H1 (cell line): ENCODE measurements around the gene ARID1B. TPM values are rescaled to one million over a fixed set of nuclear protein-coding genes. Genes with fewer than 3 reads are reported as not detected.

Source experiments
- CTCF ChIA-PET: fragments of 300-600 bp; sonication (Branson Sonifier 250); formaldehyde crosslinking; loops from one replicate; lab custom pipeline; 2021; ENCODE audit not compliant: partially characterized antibody; lab: Charles Lee
- POLR2A ChIA-PET: fragments of 300-600 bp; sonication (Branson Sonifier 250); formaldehyde crosslinking; loops from one replicate; lab custom pipeline; 2021; ENCODE audit warnings: inconsistent platforms; ENCODE audit not compliant: partially characterized antibody; lab: Charles Lee
- DNase-seq, 2 experiments: peaks; one replicate each; pipeline versions ENCODE4 v3.0.0 to v3.0.0-alpha.2; 2010 to 2022; ENCODE audit warnings: low spot score in 2 of 2, low read depth in 1 of 2, mixed read lengths in 1 of 2
- FAIRE-seq: peaks from 2 replicates; lab custom pipeline; 2011; peaks lifted over from hg19 to GRCh38; lab: Jason Lieb, UNC
- H2AFZ ChIP-seq: 2 replicates; pipeline ENCODE4 v1.8.1; 2012; ENCODE audit warnings: low read length, inconsistent platforms
- H2AK5ac ChIP-seq: 2 replicates; pipeline ENCODE4 v1.6.1; 2013; ENCODE audit warnings: low read depth, low read length
- H2BK120ac ChIP-seq: replicated peaks from 2 replicates; pipeline ENCODE3; 2013; ENCODE audit warnings: low read depth, low read length, inconsistent platforms
- H2BK12ac ChIP-seq: 2 replicates; pipeline ENCODE4 v1.6.1; 2013; ENCODE audit warnings: low read depth, low read length
- H2BK15ac ChIP-seq: 2 replicates; pipeline ENCODE4 v1.6.1; 2013; ENCODE audit warnings: low read length
- H2BK20ac ChIP-seq: 2 replicates; pipeline ENCODE4 v1.6.1; 2013; ENCODE audit warnings: low read length
- H2BK5ac ChIP-seq: 2 replicates; pipeline ENCODE4 v1.6.1; 2013; ENCODE audit warnings: low read depth, low read length
- H3K14ac ChIP-seq: 2 replicates; pipeline ENCODE4 v1.6.1; 2013; ENCODE audit warnings: inconsistent platforms; ENCODE audit not compliant: insufficient read length
- H3K18ac ChIP-seq: 2 replicates; pipeline ENCODE4 v1.6.1; 2013; ENCODE audit warnings: low read length; ENCODE audit errors: extremely low read depth
- H3K23ac ChIP-seq: 2 replicates; pipeline ENCODE4 v1.6.1; 2013; ENCODE audit warnings: inconsistent platforms; ENCODE audit not compliant: insufficient read length
- H3K23me2 ChIP-seq: 2 replicates; pipeline ENCODE4 v1.6.1; 2013; ENCODE audit warnings: low read depth, low read length
- H3K27ac ChIP-seq: 2 replicates; pipeline ENCODE4 v1.6.1; 2011; ENCODE audit warnings: low read depth, low read length, inconsistent platforms
- H3K27me3 ChIP-seq, 4 experiments: replicated peaks in 1 of 4; 1 replicate in 1 of 4; 2 replicates in 3 of 4; pipeline versions ENCODE4 v1.6.1 to v1.8.1; 2011 to 2013; ENCODE audit warnings: low read length in 3 of 4, mild to moderate bottlenecking in 3 of 4, inconsistent platforms in 2 of 4, mixed read lengths in 2 of 4, moderate library complexity in 1 of 4; ENCODE audit not compliant: control insufficient read depth in 3 of 4, insufficient read depth in 3 of 4; ENCODE audit errors: extremely low read depth in 1 of 4
- H3K36me3 ChIP-seq, 4 experiments: 2 replicates each; pipeline versions ENCODE4 v1.6.1 to v1.8.1; 2011 to 2013; ENCODE audit warnings: mild to moderate bottlenecking in 4 of 4, low read length in 3 of 4, moderate library complexity in 2 of 4, control low read depth in 1 of 4, inconsistent platforms in 1 of 4; ENCODE audit not compliant: insufficient read depth in 4 of 4, control insufficient read depth in 2 of 4
- H3K4ac ChIP-seq: replicated peaks from 2 replicates; pipeline ENCODE3; 2013; ENCODE audit warnings: low read length, low read depth, mixed read lengths, inconsistent platforms; ENCODE audit not compliant: insufficient read length
- H3K4me1 ChIP-seq, 4 experiments: replicated peaks in 1 of 4; 1 replicate in 1 of 4; 2 replicates in 3 of 4; pipeline versions ENCODE4 v1.6.1 to v1.8.1; 2011 to 2013; ENCODE audit warnings: low read length in 3 of 4, inconsistent platforms in 2 of 4, mixed read lengths in 1 of 4; ENCODE audit not compliant: insufficient read depth in 4 of 4, control insufficient read depth in 3 of 4
- H3K4me2 ChIP-seq, 2 experiments: 2 replicates each; pipeline versions ENCODE4 v1.6.1 to v1.8.1; 2011 to 2013; ENCODE audit warnings: low read depth in 2 of 2, low read length in 2 of 2, control low read depth in 1 of 2, inconsistent platforms in 1 of 2, mild to moderate bottlenecking in 1 of 2; ENCODE audit not compliant: insufficient read depth in 1 of 2
- H3K4me3 ChIP-seq, 4 experiments: fragments of 200-600, 300-600 bp in 1 of 4; sonication (generic), shearing (Covaris generic), sonication (Bioruptor Twin) in 1 of 4; 2 replicates each; pipeline versions ENCODE4 v1.5.1 to v1.8.1; 2011 to 2016; ENCODE audit warnings: low read length in 4 of 4, low read depth in 3 of 4, control low read depth in 2 of 4, inconsistent platforms in 2 of 4, mild to moderate bottlenecking in 2 of 4, mixed read lengths in 1 of 4, moderate library complexity in 1 of 4; ENCODE audit not compliant: insufficient read depth in 2 of 4; ENCODE audit errors: extremely low read depth in 1 of 4
- H3K56ac ChIP-seq: replicated peaks from 2 replicates; pipeline ENCODE3; 2013; ENCODE audit warnings: low read depth, mild to moderate bottlenecking, mixed read lengths, low read length, inconsistent platforms; ENCODE audit not compliant: insufficient read length
- H3K79me1 ChIP-seq: 2 replicates; pipeline ENCODE4 v1.6.1; 2013; ENCODE audit warnings: low read depth, low read length, control low read depth
- H3K79me2 ChIP-seq, 2 experiments: 2 replicates each; pipeline versions ENCODE4 v1.6.1 to v1.8.1; 2012 to 2013; ENCODE audit warnings: low read length in 2 of 2, mild to moderate bottlenecking in 2 of 2, inconsistent platforms in 1 of 2; ENCODE audit not compliant: insufficient read depth in 2 of 2, control insufficient read depth in 1 of 2
- H3K9ac ChIP-seq, 4 experiments: replicated peaks in 1 of 4; 1 replicate in 1 of 4; 2 replicates in 3 of 4; pipeline versions ENCODE4 v1.6.1 to v1.8.1; 2011 to 2013; ENCODE audit warnings: low read depth in 3 of 4, low read length in 3 of 4, control low read depth in 2 of 4, mild to moderate bottlenecking in 2 of 4, moderate library complexity in 2 of 4, inconsistent platforms in 1 of 4; ENCODE audit errors: extremely low read depth in 1 of 4
- H3K9me3 ChIP-seq, 2 experiments: 2 replicates each; pipeline versions ENCODE4 v1.6.1 to v1.8.1; 2012 to 2013; ENCODE audit warnings: mild to moderate bottlenecking in 2 of 2, moderate library complexity in 2 of 2, control low read depth in 1 of 2, inconsistent platforms in 1 of 2, low read depth in 1 of 2, low read length in 1 of 2, mixed read lengths in 1 of 2; ENCODE audit not compliant: insufficient read depth in 2 of 2
- H4K20me1 ChIP-seq, 2 experiments: replicated peaks in 1 of 2; 2 replicates each; pipeline versions ENCODE3 to v1.8.1; 2011 to 2013; ENCODE audit warnings: inconsistent platforms in 2 of 2, low read length in 2 of 2, mild to moderate bottlenecking in 1 of 2; ENCODE audit not compliant: insufficient read depth in 2 of 2, control insufficient read depth in 1 of 2
- H4K5ac ChIP-seq: 2 replicates; pipeline ENCODE4 v1.6.1; 2013; ENCODE audit warnings: low read length, low read depth, mixed read lengths, inconsistent platforms; ENCODE audit not compliant: insufficient read length
- H4K8ac ChIP-seq: 2 replicates; pipeline ENCODE4 v1.8.0; 2013; ENCODE audit warnings: mild to moderate bottlenecking, moderate library complexity, low read length, inconsistent platforms; ENCODE audit not compliant: insufficient read depth; ENCODE audit errors: extremely low read depth
- H4K91ac ChIP-seq: replicated peaks from 2 replicates; pipeline ENCODE3; 2013; ENCODE audit warnings: low read length, mixed read lengths, inconsistent platforms; ENCODE audit not compliant: insufficient read length
- CBX5 ChIP-seq: fragments of 300-800, 300-1000 bp; sonication (generic); IDR thresholded peaks from 2 replicates; pipeline ENCODE4 v1.7.1; 2016; ENCODE audit warnings: antibody characterized with exemption, low read length, low read depth
- CTCF ChIP-seq, 3 experiments: IDR thresholded peaks; 1 replicate in 2 of 3; 2 replicates in 1 of 3; pipeline versions ENCODE4 v1.5.1 to v1.6.1; 2011; ENCODE audit warnings: low read length in 3 of 3, mild to moderate bottlenecking in 3 of 3, inconsistent platforms in 2 of 3, low read depth in 1 of 3, moderate library complexity in 1 of 3; ENCODE audit not compliant: insufficient read depth in 1 of 3; ENCODE audit errors: control extremely low read depth in 1 of 3
- GTF2F1 ChIP-seq: IDR thresholded peaks from 2 replicates; pipeline ENCODE4 v1.6.1; 2012; ENCODE audit warnings: low read depth, low read length, improper control_type of control experiment, borderline replicate concordance
- MAX ChIP-seq: IDR thresholded peaks from 2 replicates; pipeline ENCODE4 v1.6.1; 2012; ENCODE audit warnings: inconsistent platforms
- POLR2A ChIP-seq, 2 experiments: IDR thresholded peaks; 1 replicate in 1 of 2; 2 replicates in 1 of 2; pipeline ENCODE4 v1.6.1; 2011; ENCODE audit warnings: low read depth in 2 of 2, low read length in 2 of 2, mild to moderate bottlenecking in 2 of 2; ENCODE audit errors: control extremely low read depth in 1 of 2
- POU5F1 ChIP-seq: IDR thresholded peaks from 2 replicates; pipeline ENCODE4 v1.6.1; 2011; ENCODE audit warnings: low read depth, mild to moderate bottlenecking, low read length, moderate library complexity
- RAD21 ChIP-seq, 2 experiments: IDR thresholded peaks in 1 of 2; conservative IDR thresholded peaks in 1 of 2; 2 replicates each; pipeline ENCODE4 v1.6.1; 2011; ENCODE audit warnings: low read depth in 2 of 2, low read length in 2 of 2, improper control_type of control experiment in 1 of 2, inconsistent platforms in 1 of 2, mild to moderate bottlenecking in 1 of 2, moderate library complexity in 1 of 2
- SRF ChIP-seq: IDR thresholded peaks from 2 replicates; pipeline ENCODE4 v1.6.1; 2011; ENCODE audit warnings: mild to moderate bottlenecking, low read depth, low read length, moderate library complexity
- WGBS, 2 experiments: shearing (Covaris generic) in 1 of 2; methylation state at CpG; one replicate each; pipeline versions ENCODE4 v1.1.6 to v1.1.7; 2013 to 2015; ENCODE audit warnings: low lambda C conversion rate in 2 of 2, mixed read lengths in 2 of 2, inconsistent platforms in 1 of 2, low coverage in 1 of 2, missing lambda C conversion rate in 1 of 2; ENCODE audit not compliant: insufficient replicate concordance in 2 of 2, insufficient coverage in 1 of 2, insufficient read length in 1 of 2; ENCODE audit errors: extremely low coverage in 1 of 2, missing lambda C conversion rate in 1 of 2; 5-methylcytosine and 5-hydroxymethylcytosine counted together
- polyA plus RNA-seq, 7 experiments: library from polyadenylated mRNA; depleted of rRNA in 3 of 7; stranded (reverse) in 5 of 7; unstranded in 2 of 7; fragments of >200 nt in 5 of 7; fragments of 200-250 nt in 2 of 7; gene quantifications; 1 replicate in 5 of 7; 2 replicates in 1 of 7; 4 replicates in 1 of 7; pipeline versions ENCODE4 v1.2.1 to v1.2.3, GENCODE V29; 2011 to 2013; ENCODE audit warnings: missing spikeins in 2 of 7, mixed read lengths in 2 of 7
- total RNA-seq: library from RNA; stranded (reverse); fragmentation: NEBNext Ultra II Directional; extraction: Animal tissue kit (Norgen Biotek cat#: 25700); gene quantifications from 2 replicates; pipeline ENCODE4 v1.2.1, GENCODE V29; 2021

The ARID1B gene
- total and polyA plus RNA-seq, 2 of the 8 experiments (the other 6 are each of a cell fraction or from before 2014, with no cell fraction given), result 24.3 to 70.3 TPM

DNA sequence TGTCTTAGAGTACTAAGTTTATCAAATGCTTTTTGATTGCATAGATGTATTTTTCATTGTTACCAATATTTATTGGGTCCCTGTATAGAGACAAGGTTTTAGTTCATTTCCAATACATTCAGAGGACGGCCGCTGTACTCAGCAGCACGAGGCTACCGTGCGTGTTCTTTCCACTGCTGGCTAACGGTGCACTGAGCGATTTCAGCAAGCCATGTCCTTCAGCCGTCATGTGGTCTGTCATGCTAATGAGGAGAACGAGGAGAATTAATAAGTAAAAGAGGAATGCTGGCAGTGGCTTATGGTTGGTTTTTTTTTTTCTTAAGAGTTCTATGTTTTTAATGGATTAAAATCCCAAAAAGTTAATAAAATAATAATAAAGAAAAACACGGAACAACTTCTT, 253.6 kb downstream of the ARID1B start:
- Histone ChIP-seq H3K79me1 (0 out of 2 replicates have a peak, but pooled peaks cover 2% of the 10 kb centered on the region), H3K27ac (no peak overlapping the region), H3K4me1 (peaks cover 0 to 8% (median 4%) of the 10 kb centered on the region in 4 experiments; a peak in 5 of 7 replicates), H2AK5ac (no peak overlapping the region), H3K36me3 (no peaks in the 10 kb centered on the region), H3K56ac (no peak overlapping the region), H3K4me2 (no peak overlapping the region), H3K4ac (no peak overlapping the region), H3K23ac (no peak overlapping the region), H4K8ac (no peak overlapping the region), H3K14ac (no peak overlapping the region), H2BK120ac (no peak overlapping the region), H3K9me3 (no peaks in the 10 kb centered on the region), H4K20me1 (peaks cover 0 to 2% of the 10 kb centered on the region in 2 experiments), H2BK5ac (no peak overlapping the region), H4K5ac (no peak overlapping the region), H3K9ac (no peak overlapping the region), H4K91ac (no peak overlapping the region), H2BK15ac (no peak overlapping the region), H3K4me3 (no peak overlapping the region), H3K23me2 (no peaks in the 10 kb centered on the region), H3K18ac (no peak overlapping the region), H2BK12ac (no peak overlapping the region), H3K27me3 (no peaks in the 10 kb centered on the region), H3K79me2 (peaks cover 5 to 83% of the 10 kb centered on the region in 2 experiments; a peak in 3 of 4 replicates), H2AFZ (no peak overlapping the region), H2BK20ac (no peak overlapping the region)
- TF ChIP-seq POU5F1 (no peak), GTF2F1 (no peak), RAD21 (IDR thresholded peaks at IDR 0.05 in 1 of 2, conservative IDR thresholded peaks at IDR 0.05 in 1 of 2; ENCODE audit: low read depth in 2 of 2, low read length in 2 of 2) (no peak), CTCF (IDR thresholded peaks at IDR 0.05; ENCODE audit: control extremely low read depth in 1 of 3, insufficient read depth in 1 of 3, low read depth in 1 of 3, low read length in 3 of 3) (no peak), CBX5 (no peak), SRF (no peak), POLR2A (IDR thresholded peaks at IDR 0.05; ENCODE audit: control extremely low read depth in 1 of 2, low read depth in 2 of 2, low read length in 2 of 2) (no peak), MAX (no peak)
- 95% methylated on average over 10 of the region's 10 CpGs; no CpG with 5 or more reads in 1 of the 2 experiments for WGBS, 2 experiments
- CTCF ChIA-PET, result no interaction called here
- DNase-seq, result no peak
- FAIRE-seq, result no peak
- POLR2A ChIA-PET, result no interaction called here
